Mammary epithelial cell (primary cell): ENCODE results near the gene MILR1.

Experiments
- CTCF ChIP-seq, 2 donors: IDR thresholded peaks in 1 of 2; conservative IDR thresholded peaks in 1 of 2; 2 replicates each; pipeline ENCODE4 v1.5.1; 2011 to 2012; ENCODE audit warnings: inconsistent platforms in 2 of 2, low read length in 2 of 2, mild to moderate bottlenecking in 2 of 2, control low read depth in 1 of 2, low read depth in 1 of 2; ENCODE audit not compliant: insufficient read depth in 1 of 2; ENCODE audit errors: extremely low read depth in 1 of 2
- EZH2 ChIP-seq: IDR thresholded peaks from 2 replicates; pipeline ENCODE4 v1.6.1; 2012; ENCODE audit warnings: low read length, inconsistent platforms, borderline replicate concordance

- TF ChIP-seq CTCF (conservative IDR thresholded peaks at IDR 0.05 in 1 of 2, IDR thresholded peaks at IDR 0.05 in 1 of 2; ENCODE audit: extremely low read depth in 1 of 2, insufficient read depth in 1 of 2, low read depth in 1 of 2, low read length in 2 of 2) (no peak), EZH2 (no peak)
Measured at GRCh38 chr17:64500862-64501765, 52.2 kb downstream of the MILR1 start.
